ENCODE data around the gene LYRM1.
"Not testable (repeated sequence)": the region's sequence is repeated elsewhere in the genome, so short reads cannot be mapped to it uniquely, and the experiment has no call there.

LYRM1 gene

GRCh38 chr16:20900299-20901067, at the start of gene LYRM1, which contains the start of gene DCUN1D3:
TSS of gene LYRM1 (plus strand) at chr16:20900771. CDS start at chr16:20915556, 14,785 bp downstream.
TSS of gene DCUN1D3 (minus strand) at chr16:20900358. CDS start at chr16:20862538, 37,820 bp downstream.
- peak; percentile 80 to 89 for DNase-seq (ENCODE audit: low read depth in 1 of 2, low spot score in 1 of 2)

GRCh38 chr16:20850981-20851380, 49.6 kb upstream of the LYRM1 start:
- no peak for DNase-seq (ENCODE audit: low read depth in 1 of 2, low spot score in 1 of 2)

- DNase-seq (ENCODE audit: low read depth in 1 of 2, low spot score in 1 of 2) = no peak
These were observed 49.0 kb upstream of the LYRM1 start for GRCh38 chr16:20851601-20852000.

DNA sequence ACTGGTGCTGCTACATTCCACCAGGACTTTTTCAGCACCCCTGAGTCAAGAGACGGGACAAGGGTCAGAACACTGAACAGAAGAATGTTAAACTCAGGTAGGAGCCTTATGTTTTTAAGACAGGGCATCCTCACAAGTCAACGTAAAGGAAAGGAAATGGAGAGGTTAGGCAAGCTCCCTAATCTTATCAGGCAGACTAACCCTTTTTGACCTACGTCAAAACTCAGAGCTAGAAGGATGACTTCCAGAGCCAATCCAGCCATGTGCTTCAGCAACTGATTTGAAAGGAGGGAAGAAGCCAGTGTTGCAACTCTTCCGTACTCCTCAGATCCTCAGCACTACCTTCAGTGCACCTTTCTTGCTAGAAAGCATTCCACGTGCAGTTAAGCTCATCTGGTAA, 47.4 kb upstream of the LYRM1 start:
- DNase-seq (ENCODE audit: low read depth in 1 of 2, low spot score in 1 of 2) = no peak

- DNase-seq (ENCODE audit: low read depth in 1 of 2, low spot score in 1 of 2) = no peak
These were observed 46.5 kb upstream of the LYRM1 start for GRCh38 chr16:20853981-20854620.

DNA sequence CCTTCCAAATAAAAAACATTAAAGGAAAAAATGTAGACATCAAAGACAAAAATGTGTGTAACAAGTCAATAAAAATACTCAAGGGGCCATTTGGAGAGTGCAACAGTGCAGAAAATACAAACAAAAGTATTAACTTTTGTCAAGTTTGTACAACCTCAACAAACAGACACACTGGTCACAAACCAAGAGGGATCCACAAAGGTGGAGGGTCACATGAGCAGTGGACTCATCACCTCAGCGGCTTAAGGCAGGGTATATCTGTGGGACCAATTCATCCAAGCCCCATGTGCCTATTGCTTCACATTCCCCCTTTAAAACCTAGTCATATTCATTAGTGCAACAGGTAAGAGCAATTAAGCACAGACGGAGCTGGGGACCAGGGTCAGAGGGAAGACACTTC, 45.6 kb upstream of the LYRM1 start:
- no peak for DNase-seq (ENCODE audit: low read depth in 1 of 2, low spot score in 1 of 2)

GRCh38 chr16:20857281-20857680, 43.3 kb upstream of the LYRM1 start:
- no peak for DNase-seq (ENCODE audit: low read depth in 1 of 2, low spot score in 1 of 2)

DNA sequence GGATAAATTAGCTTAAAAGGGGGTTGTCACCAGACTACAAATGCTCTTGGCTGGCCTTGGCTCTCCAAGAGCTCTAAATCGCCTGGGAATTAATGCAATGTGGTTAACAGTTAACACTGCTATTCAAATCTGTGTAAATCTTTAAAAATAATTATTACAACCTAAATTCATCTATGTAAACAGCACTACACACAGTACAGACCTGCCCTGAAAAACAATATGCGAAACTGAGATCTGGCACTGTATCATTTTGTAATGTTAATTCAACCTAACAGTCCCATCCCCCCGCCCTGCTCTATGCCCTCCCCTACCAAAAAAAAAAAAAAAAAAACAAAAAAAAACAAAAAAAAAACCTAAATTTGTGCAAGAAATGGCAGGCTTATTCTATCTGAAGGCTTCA, 41.3 kb upstream of the LYRM1 start:
- DNase-seq (ENCODE audit: low read depth in 1 of 2, low spot score in 1 of 2) = no peak

GRCh38 chr16:20859699-20860098, 40.9 kb upstream of the LYRM1 start:
- no peak for DNase-seq (ENCODE audit: low read depth in 1 of 2, low spot score in 1 of 2)

GRCh38 chr16:20860361-20860760, 40.2 kb upstream of the LYRM1 start:
- no peak for DNase-seq (ENCODE audit: low read depth in 1 of 2, low spot score in 1 of 2)

GRCh38 chr16:20860995-20861394, 39.6 kb upstream of the LYRM1 start:
- DNase-seq (ENCODE audit: low read depth in 1 of 2, low spot score in 1 of 2) = not testable (repeated sequence)

- no peak for DNase-seq (ENCODE audit: low read depth in 1 of 2, low spot score in 1 of 2)
These were observed 38.2 kb upstream of the LYRM1 start for GRCh38 chr16:20862162-20862960.

GRCh38 chr16:20864376-20864775, 36.2 kb upstream of the LYRM1 start:
- DNase-seq (ENCODE audit: low read depth in 1 of 2, low spot score in 1 of 2) = not testable (repeated sequence)

GRCh38 chr16:20865420-20866131, 35.0 kb upstream of the LYRM1 start:
- no peak for DNase-seq (ENCODE audit: low read depth in 1 of 2, low spot score in 1 of 2)

GRCh38 chr16:20866145-20866772, 34.3 kb upstream of the LYRM1 start:
- no peak for DNase-seq (ENCODE audit: low read depth in 1 of 2, low spot score in 1 of 2)

- no peak for DNase-seq (ENCODE audit: low read depth in 1 of 2, low spot score in 1 of 2)
These were observed 33.8 kb upstream of the LYRM1 start for GRCh38 chr16:20866801-20867200.

DNA sequence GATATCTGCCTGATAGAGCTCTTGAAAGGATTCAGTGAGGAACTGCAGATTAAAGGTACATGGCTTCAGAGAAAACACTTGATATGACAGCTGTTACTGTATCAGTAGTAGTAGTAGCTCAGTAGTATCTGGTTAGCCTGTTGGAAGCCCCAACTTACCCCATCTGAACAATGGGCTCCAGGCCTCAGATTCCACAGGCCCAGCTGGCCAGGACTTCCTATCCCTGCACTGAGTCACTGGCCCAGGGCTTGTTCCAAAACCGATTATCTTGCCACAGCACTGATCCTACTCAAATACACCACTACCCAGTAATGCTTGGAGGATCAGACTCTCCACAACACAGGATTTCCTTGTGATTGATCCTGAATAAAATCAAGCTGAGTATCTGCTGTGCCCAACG, 33.0 kb upstream of the LYRM1 start:
- no peak for DNase-seq (ENCODE audit: low read depth in 1 of 2, low spot score in 1 of 2)

GRCh38 chr16:20868890-20869289, 31.7 kb upstream of the LYRM1 start:
- DNase-seq (ENCODE audit: low read depth in 1 of 2, low spot score in 1 of 2) = no peak

DNA sequence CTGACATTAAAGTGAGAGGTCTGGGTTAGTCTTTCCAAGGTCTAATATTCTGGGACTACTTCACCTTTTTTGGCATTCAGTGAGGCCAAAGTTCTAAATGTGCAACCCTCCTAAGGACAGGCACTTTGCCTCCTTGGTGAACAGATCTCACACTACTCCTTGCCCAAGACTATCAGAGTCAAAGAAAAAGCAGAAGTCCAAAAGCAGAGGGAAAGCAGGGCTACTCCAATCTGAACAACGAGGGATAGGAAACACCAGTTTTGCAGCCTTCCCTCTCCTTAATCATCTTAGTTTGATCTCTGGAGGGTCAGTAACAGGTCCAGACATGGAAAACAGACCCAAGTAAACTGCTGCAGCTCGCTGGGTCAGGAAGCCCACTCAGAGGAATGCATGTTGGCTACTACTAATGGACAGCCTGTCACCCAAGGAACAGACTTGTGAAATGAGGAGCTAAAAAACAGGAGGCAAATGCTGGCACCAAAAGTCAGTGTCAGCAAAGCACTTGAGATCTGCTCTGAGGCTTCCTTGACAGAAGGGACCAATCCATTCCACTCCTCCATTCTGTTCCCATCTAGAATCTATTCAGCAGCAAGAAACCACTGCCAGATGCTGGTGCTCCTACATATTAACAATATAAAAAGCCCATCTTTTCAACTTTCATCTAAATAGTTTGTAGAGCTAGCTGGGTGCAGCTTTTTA, 30.3 kb upstream of the LYRM1 start:
- DNase-seq (ENCODE audit: low read depth in 1 of 2, low spot score in 1 of 2) = no peak

DNA sequence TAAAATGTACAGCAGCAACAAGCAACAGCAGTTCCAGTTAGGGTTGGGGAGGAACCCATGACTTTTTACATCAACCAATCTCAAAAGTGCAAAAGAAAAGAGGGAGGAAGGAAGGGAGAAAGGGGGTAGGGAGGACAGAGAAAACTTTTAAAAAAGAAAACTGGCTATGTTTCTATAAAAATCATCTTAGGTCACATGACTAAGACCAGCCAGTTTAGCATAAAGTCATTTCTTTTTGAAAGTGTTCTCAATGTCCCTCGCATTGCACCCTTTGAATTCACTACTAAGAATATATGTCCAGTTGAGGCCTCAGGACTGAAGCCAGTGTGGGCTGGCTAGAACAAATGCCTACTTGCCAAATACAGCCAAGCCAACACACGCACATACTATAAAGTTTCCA, 29.3 kb upstream of the LYRM1 start:
- no peak for DNase-seq (ENCODE audit: low read depth in 1 of 2, low spot score in 1 of 2)
